Measurements from ENCODE around the gene TMEM26. TPM values are rescaled to one million over a fixed set of nuclear protein-coding genes. Genes with fewer than 3 reads are reported as not detected.

TMEM26 gene
- total RNA-seq, 2 donors from 2014 or later: not detected

- no peak overlapping the region for H3K4me3 ChIP-seq
- peaks cover 6% of the 10 kb centered on the region for H3K4me1 ChIP-seq
- intact Hi-C loops (cut with DNase I): no loop called here
- 53 to 59% methylated on average over 2 of the region's 2 CpGs for WGBS, 2 donors
- no peak overlapping the region for H3K27ac ChIP-seq
- no peaks in the 10 kb centered on the region for H3K27me3 ChIP-seq
- TF ChIP-seq, protein P1, sequence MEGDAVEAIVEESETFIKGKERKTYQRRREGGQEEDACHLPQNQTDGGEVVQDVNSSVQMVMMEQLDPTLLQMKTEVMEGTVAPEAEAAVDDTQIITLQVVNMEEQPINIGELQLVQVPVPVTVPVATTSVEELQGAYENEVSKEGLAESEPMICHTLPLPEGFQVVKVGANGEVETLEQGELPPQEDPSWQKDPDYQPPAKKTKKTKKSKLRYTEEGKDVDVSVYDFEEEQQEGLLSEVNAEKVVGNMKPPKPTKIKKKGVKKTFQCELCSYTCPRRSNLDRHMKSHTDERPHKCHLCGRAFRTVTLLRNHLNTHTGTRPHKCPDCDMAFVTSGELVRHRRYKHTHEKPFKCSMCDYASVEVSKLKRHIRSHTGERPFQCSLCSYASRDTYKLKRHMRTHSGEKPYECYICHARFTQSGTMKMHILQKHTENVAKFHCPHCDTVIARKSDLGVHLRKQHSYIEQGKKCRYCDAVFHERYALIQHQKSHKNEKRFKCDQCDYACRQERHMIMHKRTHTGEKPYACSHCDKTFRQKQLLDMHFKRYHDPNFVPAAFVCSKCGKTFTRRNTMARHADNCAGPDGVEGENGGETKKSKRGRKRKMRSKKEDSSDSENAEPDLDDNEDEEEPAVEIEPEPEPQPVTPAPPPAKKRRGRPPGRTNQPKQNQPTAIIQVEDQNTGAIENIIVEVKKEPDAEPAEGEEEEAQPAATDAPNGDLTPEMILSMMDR (IDR thresholded peaks at IDR 0.05): no peak
- no peak for TF ChIP-seq POLR2A (IDR thresholded peaks at IDR 0.05)
- ATAC-seq (no peak), DNase-seq (no peak)
- H3K36me3 ChIP-seq (replicated peaks in 1 of 2; ENCODE audit: insufficient read depth in 1 of 2, low read depth in 2 of 2): no peaks in the 10 kb centered on the region
- H3K9me3 ChIP-seq: no peaks in the 10 kb centered on the region
Measured at GRCh38 chr10:61359452-61359851, 93.7 kb downstream of the TMEM26 start.

DNA sequence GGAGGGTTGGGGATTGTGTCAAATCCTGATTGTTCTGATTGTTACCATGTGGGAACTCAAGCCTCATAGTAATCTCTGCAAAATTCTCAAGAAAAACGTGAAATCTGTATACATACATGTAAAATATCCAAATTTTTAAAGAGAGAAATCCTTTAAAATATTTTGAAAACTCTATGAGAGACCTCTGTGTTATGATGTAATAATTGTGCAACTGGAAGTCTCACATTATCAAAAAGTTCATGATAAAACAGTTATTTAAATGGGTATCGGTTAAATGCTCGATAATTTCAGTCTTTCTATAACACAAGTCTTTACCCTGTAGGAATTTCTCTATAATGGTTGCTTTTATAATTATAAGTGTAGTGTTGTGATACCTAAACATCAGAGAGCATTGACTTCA, 95.5 kb downstream of the TMEM26 start:
- 62 to 67% methylated on average over 3 of the region's 3 CpGs for WGBS, 2 donors
- ATAC-seq: no peak
- intact Hi-C loops (cut with DNase I): no loop called here

More for the DNA sequence above, 95.5 kb downstream of the TMEM26 start:
- Histone ChIP-seq H3K4me3 (no peak overlapping the region), H3K27ac (no peak overlapping the region), H3K27me3 (no peaks in the 10 kb centered on the region), H3K9me3 (no peaks in the 10 kb centered on the region), H3K36me3 (replicated peaks in 1 of 2; ENCODE audit: insufficient read depth in 1 of 2, low read depth in 2 of 2) (no peaks in the 10 kb centered on the region), H3K4me1 (peaks cover 6% of the 10 kb centered on the region)
- no peak for DNase-seq
- TF ChIP-seq, protein P1 (IDR thresholded peaks at IDR 0.05): no peak
- TF ChIP-seq POLR2A (IDR thresholded peaks at IDR 0.05): no peak

Other genes with a start within 250 kb of the TMEM26 start
- gene CABCOCO1, start 209.5 kb upstream of the TMEM26 start, total RNA-seq: not detected

Data from body of pancreas (tissue), 4 donors.